HG02884 (cell line): ENCODE measurements around the gene PPP6R3.

Experiments used
- ATAC-seq: cut with Tn5 transposase; IDR thresholded peaks from one replicate; pipeline ENCODE4 v1.9.1; 2021; ENCODE audit warnings: mild to moderate bottlenecking, moderate library complexity; ENCODE audit not compliant: unreplicated experiment

PPP6R3 gene

DNA sequence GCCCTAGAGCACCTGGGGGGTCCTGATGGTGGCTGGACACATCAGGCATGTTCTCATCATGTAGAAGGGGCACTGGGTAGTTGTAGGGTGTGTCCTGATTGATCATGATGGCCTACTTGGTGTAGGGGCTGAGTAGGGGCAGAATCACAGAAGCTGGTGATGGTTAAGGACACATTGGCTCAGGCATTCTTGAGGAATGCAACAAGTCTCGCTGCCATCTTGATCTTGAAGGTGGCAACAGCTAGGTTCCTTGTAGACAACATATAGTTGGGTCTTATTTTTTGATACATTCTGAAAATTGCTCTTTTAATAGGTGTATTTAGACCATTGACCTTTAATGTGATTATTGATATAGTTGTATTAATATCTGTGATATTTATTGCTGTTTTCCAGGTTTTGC lies 28.1 kb downstream of the PPP6R3 start:
- ATAC-seq = no peak

DNA sequence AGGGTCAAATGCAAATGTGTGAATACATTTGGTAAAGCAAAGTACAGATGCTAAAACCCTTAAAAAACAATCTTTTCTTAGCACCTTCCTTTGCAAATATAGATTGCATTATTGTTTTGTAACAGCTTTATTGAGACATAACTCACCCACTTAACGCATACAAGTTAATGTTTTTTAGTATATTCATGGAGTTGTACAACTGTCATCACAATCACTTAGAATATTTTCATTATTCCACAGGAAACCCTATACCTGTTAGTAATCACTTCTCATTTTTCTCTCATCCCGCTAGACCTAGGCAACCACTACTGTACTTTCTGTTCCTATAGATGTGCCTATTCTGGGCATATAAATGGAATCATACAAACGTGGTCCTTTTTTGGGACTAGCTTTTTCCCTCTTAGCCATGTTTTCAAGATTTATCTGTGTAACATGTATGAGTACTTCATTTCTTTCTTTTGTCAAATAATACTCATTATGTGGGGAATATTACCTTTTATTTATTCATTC lies 34.7 kb downstream of the PPP6R3 start:
- ATAC-seq = no peak

DNA sequence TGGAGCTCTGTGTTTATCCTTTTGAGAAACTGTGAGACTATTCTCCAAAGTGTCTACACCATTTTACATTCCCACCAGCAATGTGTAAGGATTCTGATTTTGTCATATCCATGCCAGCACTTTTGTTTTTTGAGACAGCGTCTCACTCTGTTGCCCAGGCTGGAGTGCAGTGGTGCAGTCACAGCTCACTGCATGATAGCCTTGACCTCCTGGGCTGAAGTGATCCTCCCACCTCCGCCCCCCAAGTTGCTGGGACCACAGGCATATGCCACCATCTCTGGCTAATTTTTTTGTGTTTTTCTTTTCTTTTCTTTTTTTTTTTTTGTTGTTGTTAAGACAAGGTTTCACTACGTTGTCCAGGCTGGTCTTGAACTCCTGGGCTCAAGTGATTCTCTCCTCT lies 35.3 kb downstream of the PPP6R3 start:
- no peak for ATAC-seq

DNA sequence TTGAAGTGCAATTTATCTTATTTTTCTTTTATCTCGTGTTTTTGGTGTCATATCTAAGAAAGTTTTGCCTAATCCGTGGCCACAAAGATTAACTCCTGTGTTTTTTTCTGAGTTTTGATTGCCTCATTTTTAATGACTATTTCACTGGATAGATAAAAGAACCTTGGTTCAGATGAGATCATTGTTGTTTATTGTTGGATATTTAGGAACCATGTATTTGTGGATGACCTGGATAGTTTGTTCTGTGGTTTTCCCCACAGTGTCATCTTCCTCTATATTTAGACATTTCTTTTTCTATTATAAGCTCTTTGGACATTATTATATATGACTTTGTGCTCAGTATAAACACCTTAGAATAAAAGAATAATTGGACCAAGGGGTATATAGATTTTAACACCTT lies 37.2 kb downstream of the PPP6R3 start:
- ATAC-seq = no peak

DNA sequence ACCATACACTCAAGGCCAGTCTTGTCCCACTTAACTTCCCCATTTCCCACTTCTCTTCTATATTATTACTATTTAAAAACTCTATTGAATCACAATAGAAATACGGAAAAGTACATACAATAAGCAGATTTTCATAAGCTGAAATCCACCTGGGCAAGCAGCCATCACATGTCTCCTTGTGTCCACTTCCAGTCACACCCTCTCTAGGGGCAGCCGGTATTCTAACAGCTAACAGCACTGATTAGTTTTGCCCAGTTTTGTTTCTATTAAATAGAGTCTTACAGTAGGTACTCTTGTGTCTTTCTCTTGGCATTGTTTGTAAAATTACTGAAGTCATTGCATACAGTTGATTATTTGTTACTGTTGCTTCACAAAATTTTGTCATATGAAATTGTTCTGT lies 37.8 kb downstream of the PPP6R3 start:
- no peak for ATAC-seq

DNA sequence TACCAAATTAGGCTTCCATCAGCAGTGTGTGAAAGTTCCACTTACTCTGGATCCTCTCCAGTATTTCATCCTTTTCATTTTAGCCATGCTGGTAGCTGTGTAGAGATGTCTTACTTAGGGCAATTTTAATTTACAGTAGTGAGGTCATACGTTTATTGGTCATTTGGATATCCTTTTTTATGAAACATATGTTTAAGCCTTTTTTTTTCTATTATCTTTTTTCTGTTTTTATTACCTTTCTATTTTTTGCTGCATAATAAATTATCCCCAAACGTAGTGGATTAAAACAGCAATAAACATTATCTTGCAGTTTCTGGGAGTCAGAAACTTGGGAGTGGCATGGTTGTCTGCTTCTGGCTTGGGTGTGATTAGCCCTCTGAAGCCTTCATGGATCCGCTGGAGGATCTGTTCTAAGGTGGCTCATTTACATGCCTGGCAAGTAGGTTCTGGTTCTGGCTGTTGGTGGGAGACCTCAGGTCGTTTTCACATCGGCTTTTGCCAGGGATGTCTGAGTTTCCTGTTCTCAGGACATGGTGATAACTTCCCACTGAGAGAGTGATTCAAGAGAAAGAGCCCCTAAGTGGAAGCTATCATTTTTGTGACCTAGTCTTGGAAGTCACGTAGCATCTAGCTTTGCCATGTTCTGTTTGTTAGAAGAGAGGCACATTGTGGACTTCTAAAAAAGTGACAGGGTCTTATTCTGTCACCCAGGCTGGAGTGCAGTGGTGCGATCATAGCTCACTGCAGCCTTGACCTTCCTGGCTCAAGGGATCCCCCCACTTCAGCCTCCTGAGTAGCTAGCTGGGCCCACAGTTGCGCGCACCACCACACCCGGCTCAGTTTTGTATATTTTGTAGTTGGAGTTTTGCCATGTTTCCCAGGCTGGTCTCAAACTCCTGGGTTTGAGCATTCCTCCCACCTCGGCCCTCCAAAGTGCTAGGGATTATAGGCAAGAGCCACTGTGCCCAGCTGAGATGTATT lies 38.6 kb downstream of the PPP6R3 start:
- no peak for ATAC-seq

DNA sequence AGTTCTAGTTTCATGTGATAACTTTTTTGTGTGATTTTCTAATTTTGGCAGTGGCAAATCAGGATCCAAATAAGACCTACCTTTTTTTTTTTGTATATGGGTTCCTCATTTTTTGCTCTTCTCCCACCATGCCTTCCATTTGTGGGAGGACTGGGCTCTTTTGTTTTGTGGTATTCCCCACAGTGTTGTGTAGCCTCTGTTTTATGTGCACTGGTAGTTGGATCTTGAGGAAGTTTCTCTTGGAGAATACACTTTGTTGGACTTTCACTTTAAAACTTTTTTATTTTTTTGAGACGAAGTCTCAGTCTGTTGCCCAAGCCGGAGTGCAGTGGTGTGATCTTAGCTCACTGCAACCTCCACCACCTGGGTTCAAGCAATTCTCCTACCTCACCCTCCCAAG lies 39.7 kb downstream of the PPP6R3 start:
- ATAC-seq = no peak

DNA sequence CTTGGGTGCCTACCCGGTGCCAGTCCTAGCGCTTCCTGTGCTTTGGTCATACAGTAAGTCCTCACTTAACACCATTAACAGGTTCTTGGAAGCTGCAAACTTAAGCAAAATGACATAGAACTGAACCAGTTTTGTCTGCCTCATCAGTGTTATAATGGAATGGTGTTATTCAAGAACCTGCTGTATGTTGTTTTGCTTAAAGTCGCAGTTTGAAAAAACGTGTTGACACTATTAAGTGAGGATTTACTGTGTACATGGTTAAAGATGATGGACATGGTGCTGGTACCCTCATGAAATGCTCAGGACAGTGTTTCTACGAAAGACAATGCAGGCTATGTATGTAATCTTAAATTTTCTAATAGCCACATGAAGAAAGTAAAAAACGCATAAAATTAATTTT lies 41.3 kb downstream of the PPP6R3 start:
- ATAC-seq = no peak

DNA sequence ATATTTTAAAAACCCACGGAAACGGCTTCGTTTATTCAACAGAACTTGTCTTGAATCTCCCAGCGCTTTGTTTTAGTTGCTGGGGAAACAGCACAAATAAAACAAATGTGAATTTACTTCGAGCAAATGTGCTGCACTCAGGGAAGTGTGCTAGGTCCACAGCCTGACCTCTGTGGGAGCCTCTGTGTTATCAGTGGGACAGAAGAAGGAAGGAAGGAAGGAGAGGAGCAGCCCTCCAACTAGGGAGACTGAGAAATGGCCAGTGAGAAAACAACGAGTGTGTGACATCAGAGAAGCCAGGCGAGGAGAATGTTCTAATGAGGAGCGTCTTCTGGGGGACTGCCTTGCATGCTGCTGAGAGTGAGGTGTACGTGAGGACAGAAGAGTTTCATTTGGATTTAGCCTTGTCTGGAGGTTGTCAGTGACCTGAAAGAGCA lies 42.7 kb downstream of the PPP6R3 start:
- ATAC-seq = no peak

DNA sequence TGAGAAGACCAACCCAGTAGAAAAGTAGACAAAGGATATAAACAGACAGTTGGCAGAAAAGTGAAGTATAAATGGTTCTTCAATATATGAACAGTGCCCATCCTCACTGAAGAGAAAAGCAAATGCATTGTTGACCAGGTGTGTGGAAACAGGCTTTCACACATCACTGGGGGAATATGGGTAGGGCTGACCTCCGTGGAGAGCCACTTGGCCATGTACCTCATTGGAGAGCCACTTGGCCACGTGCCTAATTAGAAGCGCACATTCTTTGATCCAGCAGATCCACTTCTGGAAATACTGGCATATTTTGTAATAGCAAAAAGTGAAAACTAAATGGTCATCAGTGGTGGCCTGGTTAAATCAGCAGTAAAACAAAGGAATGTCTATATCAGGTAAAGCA lies 43.2 kb downstream of the PPP6R3 start:
- no peak for ATAC-seq

DNA sequence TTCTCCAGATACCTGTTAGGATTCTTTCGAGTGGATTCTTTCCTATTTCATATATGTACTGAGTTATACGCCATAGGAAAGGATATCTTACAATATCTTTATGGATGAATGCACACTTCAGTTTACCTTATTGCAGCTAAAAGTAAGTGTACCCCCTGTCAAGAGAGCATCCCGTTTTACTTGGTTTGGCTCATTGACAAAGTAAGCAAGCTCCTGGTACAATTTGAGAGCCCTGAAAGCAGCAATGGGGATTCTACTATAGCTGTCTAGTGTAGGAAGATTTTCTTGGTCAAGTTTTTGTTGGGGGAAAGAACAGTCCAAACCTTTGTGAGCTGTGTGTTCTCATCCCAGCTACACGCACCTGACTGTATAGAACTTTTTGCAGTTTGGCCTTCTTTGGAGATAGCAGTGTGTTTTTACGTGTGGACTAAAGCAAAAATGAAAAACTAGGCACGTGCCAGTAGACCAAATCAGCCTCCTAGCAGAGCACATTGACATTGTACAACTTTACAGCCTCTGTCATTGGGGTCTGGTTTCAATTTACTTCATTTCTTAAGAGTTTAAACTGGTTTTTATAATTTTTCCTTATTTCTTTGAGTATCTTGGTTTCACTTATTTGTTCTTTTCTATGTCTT lies 44.0 kb downstream of the PPP6R3 start:
- no peak for ATAC-seq

DNA sequence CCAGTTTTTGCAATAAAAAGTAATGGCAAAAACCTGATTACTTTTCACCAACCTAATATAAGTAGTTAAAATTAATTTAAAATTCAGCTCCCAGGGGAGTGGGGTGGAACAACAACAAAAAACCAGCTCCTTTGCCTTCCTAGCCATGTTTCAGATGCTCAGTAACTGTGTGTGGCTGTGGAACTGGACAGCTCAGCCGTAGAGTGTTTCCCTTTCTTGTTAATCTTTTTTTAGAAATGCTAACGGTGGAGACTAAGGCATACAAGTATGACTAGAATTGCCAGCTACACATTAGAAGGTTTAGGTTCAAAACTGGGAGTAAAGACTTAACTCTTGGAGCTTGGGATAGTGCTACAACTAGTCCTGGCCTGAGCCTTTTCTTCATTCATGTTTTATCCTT lies 45.0 kb downstream of the PPP6R3 start:
- ATAC-seq = no peak

DNA sequence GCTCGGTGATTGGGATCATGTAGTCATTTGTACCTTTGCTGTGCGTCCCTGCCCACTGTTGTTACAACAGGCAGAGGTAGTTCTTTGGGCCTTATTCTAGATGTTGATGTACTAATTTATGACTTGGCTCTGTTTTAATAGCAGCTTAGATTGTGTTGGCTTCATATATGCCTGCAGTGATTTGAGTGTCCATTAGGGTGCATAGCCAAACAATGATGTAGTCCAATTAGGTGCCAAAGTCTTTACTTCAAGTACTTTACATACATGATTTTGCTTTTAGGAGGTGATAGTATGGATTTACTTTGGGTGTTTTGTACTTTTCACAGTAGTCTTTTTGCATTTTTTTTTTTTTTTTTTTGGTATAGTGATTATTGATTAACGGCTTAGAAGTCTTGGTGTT lies 46.4 kb downstream of the PPP6R3 start:
- ATAC-seq = no peak

DNA sequence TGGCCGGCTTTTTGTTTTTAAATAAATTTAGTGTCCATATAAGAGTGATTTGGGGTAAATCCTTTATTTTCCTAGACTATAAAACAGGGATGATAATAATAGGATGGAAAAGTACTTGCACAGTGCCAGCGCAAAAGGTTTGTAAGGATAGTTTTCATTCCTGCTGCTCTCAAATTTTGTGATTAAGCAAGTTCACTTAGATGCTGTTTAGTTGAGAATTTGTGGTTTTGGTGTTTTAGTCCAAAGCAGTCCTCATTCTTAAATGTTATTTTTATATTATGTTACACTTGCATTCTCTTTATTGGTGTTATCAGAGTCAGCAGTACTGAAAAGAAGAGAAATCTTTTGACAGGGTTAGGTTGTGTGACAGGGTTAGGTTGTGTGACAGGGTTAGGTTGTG lies 47.9 kb downstream of the PPP6R3 start:
- no peak for ATAC-seq

DNA sequence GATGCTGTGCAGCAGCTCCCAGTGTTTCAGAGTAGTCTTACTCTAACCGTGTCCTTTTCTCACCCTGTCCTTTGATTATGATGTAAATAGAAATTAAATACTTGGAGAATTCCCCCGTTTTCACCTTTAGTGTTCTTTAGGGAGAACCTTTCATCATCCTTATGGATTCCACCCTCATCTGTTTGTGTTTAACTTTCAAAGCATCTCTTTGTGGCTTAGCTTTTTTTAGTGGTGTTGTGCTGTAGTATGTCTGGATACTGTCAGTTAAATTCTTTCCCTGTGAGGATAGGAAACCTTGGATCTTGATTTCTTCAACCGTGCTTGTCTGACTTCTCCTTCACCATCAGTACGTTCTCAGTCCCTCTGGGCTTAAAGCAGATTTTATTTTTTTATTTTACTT lies 48.5 kb downstream of the PPP6R3 start:
- no peak for ATAC-seq

DNA sequence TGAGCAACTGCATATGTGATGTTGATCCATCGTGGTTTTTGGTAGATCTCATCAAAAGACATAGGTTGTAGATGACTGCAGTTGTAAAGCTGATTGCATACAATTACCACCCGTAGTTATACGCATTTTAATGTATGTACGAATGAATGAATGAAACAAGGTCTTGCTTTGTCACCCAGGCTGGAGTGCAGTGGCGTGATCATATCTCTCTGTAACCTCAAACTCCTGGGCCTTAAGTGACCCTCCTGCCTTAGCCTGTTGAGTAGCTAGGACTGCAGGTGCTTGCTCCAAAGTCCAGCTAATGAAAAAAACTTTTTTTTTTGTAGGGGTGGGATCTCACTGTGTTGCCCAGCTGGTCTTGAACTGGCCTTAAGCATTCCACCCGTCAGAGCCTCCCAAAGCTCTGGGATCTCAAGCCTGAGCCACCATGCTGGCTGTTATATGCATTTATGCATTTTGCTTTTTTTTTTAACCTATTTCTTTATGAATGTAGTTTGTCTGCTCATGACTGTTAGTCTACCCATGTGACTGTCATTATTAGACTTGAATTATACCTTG lies 53.5 kb downstream of the PPP6R3 start:
- no peak for ATAC-seq

DNA sequence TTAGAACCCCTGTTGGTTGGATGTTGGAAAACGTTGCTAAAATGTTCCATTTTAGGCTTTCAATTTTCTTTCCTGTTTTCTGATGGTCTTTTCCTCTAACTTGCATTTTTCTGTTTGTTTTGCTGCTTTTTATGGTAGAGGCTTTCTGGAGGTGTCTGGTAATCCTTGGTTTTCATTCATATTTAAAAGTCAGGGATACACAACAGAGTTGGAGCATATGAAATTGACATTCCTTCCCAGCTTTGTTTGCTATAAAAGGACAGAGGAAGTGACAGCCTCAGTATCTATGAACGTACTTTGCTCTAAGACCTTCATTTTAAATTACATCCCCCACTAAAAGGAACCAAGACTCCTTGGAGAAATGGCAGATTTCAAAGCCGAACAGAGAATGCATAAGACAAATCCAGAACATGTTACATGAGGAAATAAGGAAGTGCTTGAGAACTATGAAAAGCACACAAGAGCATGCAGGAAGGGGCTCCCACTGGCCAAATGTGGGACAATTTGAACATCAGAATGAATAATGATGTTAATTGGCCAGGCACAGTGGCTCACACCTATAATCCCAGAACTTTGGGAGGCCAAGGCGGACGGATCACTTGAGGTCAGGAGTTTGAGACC lies 56.7 kb downstream of the PPP6R3 start:
- ATAC-seq = no peak

DNA sequence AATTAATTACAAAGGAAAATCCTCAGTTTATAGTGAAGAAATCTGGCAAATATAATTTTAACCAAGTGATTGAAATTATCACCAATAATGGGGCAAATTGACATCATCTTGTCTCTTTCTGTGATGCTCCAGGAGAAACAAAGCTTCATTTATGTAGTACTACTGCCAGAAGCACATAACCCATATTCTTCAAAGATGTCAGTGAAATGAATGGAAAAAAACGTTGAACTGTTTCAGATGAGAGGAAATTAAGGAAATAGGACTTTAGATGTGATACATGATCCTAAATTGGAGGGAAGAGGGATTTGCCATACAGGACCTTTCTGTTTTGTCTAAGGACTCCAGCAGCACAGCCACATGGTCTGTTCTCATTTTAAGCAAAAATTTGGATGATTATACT lies 57.6 kb downstream of the PPP6R3 start:
- ATAC-seq = no peak

DNA sequence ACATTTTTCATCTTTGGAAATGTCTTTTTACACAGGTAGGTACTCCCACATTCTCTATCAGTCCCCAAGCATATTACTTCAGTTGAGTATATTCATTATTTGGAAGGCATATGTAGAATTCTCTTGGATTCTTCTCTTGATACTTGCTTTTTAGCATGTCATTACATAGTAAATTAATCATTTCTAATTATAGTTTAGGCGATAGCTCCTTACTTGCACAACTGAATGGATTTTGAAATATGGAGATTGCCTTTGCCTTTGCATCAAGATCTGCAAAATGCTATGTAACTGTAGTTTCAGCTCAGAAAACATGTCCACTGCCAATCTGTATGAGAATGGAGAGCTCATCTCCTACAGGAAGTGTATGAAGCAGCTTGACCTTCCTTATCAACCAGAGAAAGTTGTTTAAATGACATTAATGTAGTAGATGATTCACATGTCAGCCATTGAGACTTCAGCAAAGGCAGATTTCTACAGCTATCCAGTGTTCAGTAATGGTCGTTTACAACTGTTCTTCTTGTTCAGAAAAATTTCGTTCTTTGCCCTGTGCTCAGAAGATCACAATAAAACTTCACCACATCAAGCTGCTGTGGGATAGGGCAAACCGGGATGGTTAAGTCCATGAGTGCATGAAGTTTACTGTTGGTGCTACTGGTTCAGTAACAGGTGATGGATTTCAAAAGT lies 61.6 kb downstream of the PPP6R3 start:
- no peak for ATAC-seq

DNA sequence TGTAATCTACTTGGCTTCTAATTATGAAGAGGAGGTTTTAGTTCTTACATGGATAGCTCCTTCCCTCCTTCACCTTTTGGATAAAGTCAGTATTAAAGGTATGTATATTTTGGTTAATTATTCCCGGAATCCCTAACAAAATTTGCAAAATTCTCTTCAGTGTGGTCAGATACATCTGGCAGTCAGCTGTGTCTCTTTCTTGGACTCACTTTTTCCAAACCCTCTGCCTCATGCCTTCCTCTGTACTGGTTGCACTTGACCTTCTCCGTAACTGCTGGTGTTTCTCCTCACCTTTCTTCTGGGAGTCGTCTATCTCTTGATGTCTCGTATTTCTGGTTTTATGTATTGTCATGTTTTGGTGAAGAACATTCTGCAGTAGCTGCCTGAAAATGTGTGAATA lies 62.5 kb downstream of the PPP6R3 start:
- ATAC-seq = no peak

DNA sequence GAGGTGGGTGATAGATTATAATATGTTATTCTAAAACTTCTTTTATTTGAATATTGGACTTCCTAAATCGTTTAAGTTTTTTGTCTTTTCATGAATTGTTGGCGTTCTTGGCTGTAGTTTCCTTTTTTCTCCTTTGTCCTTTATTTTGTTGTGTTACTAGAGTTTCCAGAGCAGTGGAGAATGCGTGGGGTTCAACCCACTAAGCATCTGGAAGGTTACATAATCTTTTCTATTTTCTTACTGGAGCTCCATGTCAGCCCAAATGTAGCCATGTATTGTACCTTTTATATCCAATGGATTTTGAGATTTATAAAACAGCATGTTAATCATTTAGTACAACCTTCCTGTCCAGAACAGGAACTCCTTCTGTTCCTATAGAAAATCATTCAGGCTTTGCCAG lies 63.2 kb downstream of the PPP6R3 start:
- ATAC-seq = no peak
